ENCODE data around the gene SPRY4. TPM values are rescaled to one million over a fixed set of nuclear protein-coding genes. Genes with fewer than 3 reads are reported as not detected.
"Not testable (repeated sequence)": the region's sequence is repeated elsewhere in the genome, so short reads cannot be mapped to it uniquely, and the experiment has no call there.

The SPRY4 gene, protein sequence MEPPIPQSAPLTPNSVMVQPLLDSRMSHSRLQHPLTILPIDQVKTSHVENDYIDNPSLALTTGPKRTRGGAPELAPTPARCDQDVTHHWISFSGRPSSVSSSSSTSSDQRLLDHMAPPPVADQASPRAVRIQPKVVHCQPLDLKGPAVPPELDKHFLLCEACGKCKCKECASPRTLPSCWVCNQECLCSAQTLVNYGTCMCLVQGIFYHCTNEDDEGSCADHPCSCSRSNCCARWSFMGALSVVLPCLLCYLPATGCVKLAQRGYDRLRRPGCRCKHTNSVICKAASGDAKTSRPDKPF
- total RNA-seq: under 1 TPM; 0.93 to 0.98 TPM

DNA sequence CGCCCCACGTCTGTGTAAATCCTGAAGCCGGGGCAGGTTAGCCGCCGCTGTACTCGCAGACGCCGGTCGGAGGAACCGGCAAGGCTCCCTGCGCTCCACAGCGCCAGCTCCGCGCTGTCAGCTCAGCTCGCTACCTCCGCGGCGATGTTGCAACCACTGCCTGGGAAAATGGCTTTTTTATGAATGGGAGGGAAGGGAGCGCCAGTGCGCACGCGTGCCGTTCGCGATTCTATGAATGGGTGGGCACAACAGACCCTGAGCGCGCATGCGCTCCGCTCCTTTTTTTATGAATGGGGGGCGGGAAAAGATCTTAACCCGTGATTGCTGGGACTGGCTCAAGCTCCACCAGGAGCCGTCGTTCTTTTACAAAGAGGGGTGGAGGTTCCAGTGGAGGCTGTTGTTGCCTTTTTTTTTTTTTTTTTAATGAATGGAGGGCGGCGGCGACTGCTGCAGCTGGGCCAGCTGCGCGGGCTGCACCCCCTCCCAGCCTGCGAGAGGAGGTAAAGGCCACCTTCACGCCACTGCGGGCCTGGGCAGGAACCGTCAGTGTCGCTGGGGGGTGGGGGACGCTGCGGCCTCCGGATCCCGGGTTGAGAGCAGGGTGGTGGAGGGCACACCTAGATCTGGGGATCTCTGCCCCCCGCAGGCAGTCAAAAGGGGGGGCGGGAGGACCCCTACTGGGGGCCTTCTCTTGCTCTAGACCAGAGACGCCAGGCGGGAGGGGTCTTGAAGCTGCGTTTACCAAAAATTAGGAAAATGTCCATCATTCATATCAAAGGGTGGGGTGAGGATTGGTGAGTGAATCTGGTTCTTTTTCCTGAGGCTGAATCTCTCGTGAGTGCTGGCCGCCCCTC, at the start of gene SPRY4:
Gene SPRY4 (minus strand): TSS at position 151 of the 854 bp plus-strand sequence. CDS start 9,913 bp downstream, outside the sequence.
- Mint-ChIP-seq H3K4me3 (peak within 1 kb of the TSS; percentile 77), H3K9me3 (ENCODE audit: low read depth) (no peaks in the 10 kb centered on the region), H3K27me3 (peaks cover 36% of the 10 kb centered on the region), H3K36me3 (ENCODE audit: low read depth) (no peaks in the 10 kb centered on the region), H3K27ac (peak within 1 kb of the TSS; percentile 79), H3K4me1 (peaks cover 37% of the 10 kb centered on the region)
- peak; percentile 95 for DNase-seq
- ChIA-PET POLR2A (interaction anchor here (0.6 kb wide), 3 partner anchors 108 to 475 kb away, joined by 3 to 6 read pairs (median 3); no protein-coding TSS in a partner anchor), CTCF (interaction anchor here (0.6 to 1.2 kb wide), 11 partner anchors 9 to 364 kb away, joined by 3 to 4 read pairs (median 3); partner anchors contain the start of gene RNF14)
- intact Hi-C loops (cut with DNase I, micrococcal nuclease): loop anchor here (1.0 to 10.0 kb wide), 6 partner anchors 32 to 356 kb away; partner anchors contain the start of gene RNF14 (in 1 of the 2)
- peak; percentile 89 for ATAC-seq

DNA sequence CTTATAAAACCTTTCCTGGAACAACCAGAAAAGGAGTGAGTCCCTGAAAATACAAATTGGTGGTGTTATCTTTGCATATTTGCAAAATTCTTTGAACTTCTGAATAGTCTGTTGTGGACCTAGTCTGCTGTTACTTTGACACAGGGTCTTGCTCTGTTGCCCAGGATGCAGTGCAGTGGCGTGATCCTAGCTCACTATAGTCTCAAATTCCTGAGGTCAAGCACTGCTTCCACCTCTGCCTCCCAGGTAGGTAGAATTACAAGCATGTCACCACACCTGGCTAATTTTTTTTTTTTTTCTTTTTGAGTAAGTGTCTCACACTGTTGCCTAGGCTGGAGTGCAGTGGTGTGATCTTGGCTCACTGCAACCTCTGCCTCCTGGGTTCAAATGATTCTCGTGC, 43.7 kb upstream of the SPRY4 start:
- Mint-ChIP-seq H3K4me3 (no peak overlapping the region), H3K9me3 (ENCODE audit: low read depth) (no peaks in the 10 kb centered on the region), H3K27ac (no peak overlapping the region), H3K4me1 (peaks cover 10% of the 10 kb centered on the region), H3K36me3 (ENCODE audit: low read depth) (no peaks in the 10 kb centered on the region), H3K27me3 (no peaks in the 10 kb centered on the region)
- CTCF ChIA-PET: interaction anchor here (0.6 to 0.9 kb wide), 2 partner anchors 18 to 130 kb away, joined by 4 read pairs; no protein-coding TSS in a partner anchor
- ATAC-seq: no peak
- intact Hi-C loops (cut with DNase I, micrococcal nuclease): no loop called here
- POLR2A ChIA-PET: interaction anchor here (0.7 to 0.9 kb wide), 2 partner anchors 65 to 180 kb away, joined by 6 to 7 read pairs; no protein-coding TSS in a partner anchor
- DNase-seq: no peak

DNA sequence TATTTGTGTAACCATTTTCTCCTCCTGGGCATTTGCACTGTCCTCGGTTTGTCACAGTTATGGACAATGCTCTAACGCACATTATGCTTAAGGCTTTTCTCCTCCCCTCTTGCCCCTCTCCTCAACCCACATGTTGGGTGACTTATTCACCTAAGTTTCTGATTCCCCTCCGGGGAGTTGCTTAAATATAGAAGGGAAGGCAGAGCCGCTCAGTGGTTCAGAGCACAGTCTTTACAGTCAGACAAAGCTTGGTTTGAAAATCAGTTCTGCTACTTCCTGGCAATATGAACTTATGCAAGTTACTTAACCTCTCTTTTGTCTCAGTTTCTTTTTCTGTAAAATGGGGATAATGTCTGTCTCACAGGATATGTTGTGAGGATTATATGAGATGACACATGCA, 41.2 kb upstream of the SPRY4 start:
- no peak overlapping the region for H3K4me3 Mint-ChIP-seq
- ATAC-seq (no peak), DNase-seq (no peak)
- ChIA-PET POLR2A (no interaction called here), CTCF (no interaction called here)
- intact Hi-C loops (cut with DNase I, micrococcal nuclease): no loop called here
- no peaks in the 10 kb centered on the region for H3K36me3 Mint-ChIP-seq (ENCODE audit: low read depth)
- H3K4me1 Mint-ChIP-seq: peaks cover 11% of the 10 kb centered on the region
- H3K27ac Mint-ChIP-seq: no peak overlapping the region
- H3K27me3 Mint-ChIP-seq: no peaks in the 10 kb centered on the region
- no peaks in the 10 kb centered on the region for H3K9me3 Mint-ChIP-seq (ENCODE audit: low read depth)

DNA sequence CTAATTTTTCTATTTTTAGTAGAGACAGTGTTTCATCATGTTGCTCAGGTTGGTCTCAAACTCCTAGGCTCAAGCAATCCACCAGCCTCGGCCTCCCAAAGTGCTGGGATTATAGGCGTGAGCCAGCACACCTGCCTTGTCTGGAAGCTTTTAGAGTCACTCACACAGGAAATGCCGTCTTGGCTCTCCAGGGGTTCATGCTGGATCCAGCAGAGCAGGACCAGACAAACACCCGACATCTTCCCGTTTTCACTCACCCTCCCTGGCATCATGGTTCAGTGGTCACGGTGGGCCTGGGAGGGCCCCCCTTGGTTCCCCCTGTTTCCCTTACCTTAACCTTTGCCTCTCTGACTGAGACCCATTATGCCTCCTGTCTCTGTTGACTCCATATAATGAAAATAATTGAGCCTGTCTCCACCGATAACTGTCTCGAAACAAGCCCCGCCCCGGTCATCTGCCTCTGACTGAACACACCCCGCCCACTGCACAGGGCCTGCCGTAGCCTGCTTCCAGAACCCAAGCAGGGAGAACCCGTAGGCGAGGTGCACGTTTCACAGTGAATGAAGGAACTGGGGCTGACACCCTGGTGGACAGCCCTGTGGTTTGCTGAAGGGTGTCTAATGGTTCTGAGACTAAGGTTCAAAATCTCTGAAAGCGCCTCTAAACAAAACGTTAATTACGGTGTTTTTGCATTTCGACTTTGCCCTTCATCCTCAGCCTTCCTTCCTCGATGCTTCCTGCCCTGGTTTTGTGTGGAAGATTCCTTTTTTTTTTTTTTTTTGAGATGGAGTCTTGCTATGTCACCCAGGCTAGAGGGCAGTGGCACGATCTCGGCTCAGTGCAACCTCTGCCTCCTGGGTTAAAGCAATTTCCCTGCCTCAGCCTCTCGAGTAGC, 39.7 kb upstream of the SPRY4 start:
- DNase-seq (no peak), ATAC-seq (no peak)
- CTCF ChIA-PET: interaction anchor here (0.9 kb wide), 1 partner anchor 221 kb away, joined by 3 read pairs; no protein-coding TSS in a partner anchor
- Mint-ChIP-seq H3K4me3 (no peak overlapping the region), H3K36me3 (ENCODE audit: low read depth) (no peaks in the 10 kb centered on the region), H3K9me3 (ENCODE audit: low read depth) (no peaks in the 10 kb centered on the region), H3K4me1 (peaks cover 26% of the 10 kb centered on the region), H3K27me3 (no peaks in the 10 kb centered on the region), H3K27ac (no peak overlapping the region)
- intact Hi-C loops (cut with DNase I, micrococcal nuclease): no loop called here
- POLR2A ChIA-PET: no interaction called here

DNA sequence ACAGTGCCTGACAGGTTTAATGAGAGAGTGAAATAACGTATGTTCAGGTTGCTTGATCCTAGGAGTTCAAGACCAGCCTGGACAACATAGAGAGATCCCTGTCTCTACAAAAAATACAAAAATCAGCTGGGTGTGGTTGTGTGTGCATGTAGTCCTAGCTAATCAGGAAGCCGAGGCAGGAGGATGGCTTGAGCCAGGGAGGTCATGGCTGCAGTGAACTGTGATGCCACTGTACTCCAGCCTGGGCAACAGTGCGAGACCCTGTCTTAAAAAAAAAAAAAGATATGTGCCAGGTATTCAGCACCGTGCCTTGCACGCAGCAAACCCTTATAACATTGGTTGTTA, 38.8 kb upstream of the SPRY4 start:
- Mint-ChIP-seq H3K27me3 (no peaks in the 10 kb centered on the region), H3K4me1 (peaks cover 33% of the 10 kb centered on the region), H3K4me3 (no peak overlapping the region), H3K9me3 (ENCODE audit: low read depth) (no peaks in the 10 kb centered on the region), H3K36me3 (ENCODE audit: low read depth) (no peaks in the 10 kb centered on the region), H3K27ac (no peak overlapping the region)
- ChIA-PET POLR2A (no interaction called here), CTCF (no interaction called here)
- intact Hi-C loops (cut with DNase I, micrococcal nuclease): no loop called here
- DNase-seq: no peak
- no peak for ATAC-seq

DNA sequence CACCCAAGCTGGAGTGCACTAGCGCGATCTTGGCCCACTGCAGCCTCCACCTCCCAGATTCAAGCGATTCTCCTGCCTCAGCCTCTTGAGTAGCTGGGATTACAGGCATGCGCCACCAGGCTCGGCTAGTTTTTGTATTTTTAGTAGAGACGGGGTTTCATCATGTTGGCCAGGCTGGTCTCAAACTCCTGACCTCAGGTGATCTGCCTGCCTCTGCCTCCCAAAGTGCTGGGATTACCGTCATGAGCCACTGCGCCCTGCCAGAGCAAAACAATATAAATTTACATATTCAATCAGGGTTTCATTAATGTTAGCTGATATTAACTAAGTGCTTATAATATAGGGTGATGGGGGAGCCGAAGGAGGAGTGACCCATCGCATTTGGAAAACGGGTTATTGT, 37.4 kb upstream of the SPRY4 start:
- DNase-seq; H3K4me3 Mint-ChIP-seq; H3K27me3 Mint-ChIP-seq; H3K27ac Mint-ChIP-seq; H3K9me3 Mint-ChIP-seq (ENCODE audit: low read depth); intact Hi-C loops (cut with DNase I, micrococcal nuclease); ATAC-seq; H3K36me3 Mint-ChIP-seq (ENCODE audit: low read depth); POLR2A ChIA-PET: not testable (repeated sequence)
- H3K4me1 Mint-ChIP-seq: peaks cover 46% of the 10 kb centered on the region
- CTCF ChIA-PET: interaction anchor here (0.8 kb wide), 1 partner anchor 188 kb away, joined by 5 read pairs; no protein-coding TSS in a partner anchor

DNA sequence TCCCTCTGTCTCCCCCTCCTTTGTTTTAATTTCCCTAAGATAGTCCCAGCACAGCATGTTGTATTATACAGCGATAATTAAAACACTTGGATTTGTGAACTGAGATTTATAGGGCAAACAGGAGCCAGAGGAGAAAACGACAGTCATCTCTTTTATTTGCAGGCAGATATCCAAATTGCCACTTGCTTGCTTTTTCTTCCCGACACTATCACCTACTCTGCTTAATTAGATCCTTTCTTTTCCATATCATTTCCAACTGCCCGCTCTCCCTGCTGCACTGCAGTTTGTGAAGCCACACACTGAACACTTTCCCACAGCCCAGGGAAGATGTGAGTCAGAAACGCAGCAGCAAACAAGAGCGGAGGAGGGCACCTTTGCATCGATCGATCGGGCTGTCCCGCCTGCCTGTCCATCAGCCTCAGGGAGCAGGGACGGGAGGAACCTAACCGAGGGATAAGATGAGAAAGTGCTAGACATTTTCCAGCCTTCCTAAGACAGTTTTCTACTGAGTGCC, 35.8 kb upstream of the SPRY4 start:
- ChIA-PET CTCF (no interaction called here), POLR2A (no interaction called here)
- intact Hi-C loops (cut with DNase I, micrococcal nuclease): no loop called here
- peak; percentile 41 for DNase-seq
- no peaks in the 10 kb centered on the region for H3K36me3 Mint-ChIP-seq (ENCODE audit: low read depth)
- no peaks in the 10 kb centered on the region for H3K9me3 Mint-ChIP-seq (ENCODE audit: low read depth)
- no peaks in the 10 kb centered on the region for H3K27me3 Mint-ChIP-seq
- H3K4me1 Mint-ChIP-seq: peaks cover 49% of the 10 kb centered on the region
- H3K27ac Mint-ChIP-seq: no peak overlapping the region
- ATAC-seq: no peak
- no peak overlapping the region for H3K4me3 Mint-ChIP-seq

DNA sequence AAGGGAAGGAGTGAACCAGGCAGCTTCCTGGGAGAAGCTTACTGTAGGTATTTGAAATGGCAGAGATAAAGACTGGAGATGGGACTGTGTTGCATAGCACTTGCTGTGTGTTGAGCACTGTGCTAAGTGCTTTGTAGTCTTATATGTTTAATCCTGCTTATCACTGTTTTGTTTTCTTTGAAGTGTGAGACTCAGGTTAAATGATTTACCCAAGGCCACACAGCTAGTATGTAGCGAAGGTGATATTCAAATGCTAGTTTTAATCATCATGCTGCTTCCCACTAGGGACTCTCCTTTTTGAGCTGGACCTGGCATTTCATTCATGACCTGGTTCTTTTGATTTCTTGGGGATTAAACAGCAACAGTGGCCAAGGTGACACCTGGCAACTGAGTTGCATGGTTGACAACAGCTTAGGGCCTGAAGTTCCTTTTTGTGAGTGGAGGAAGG, 35.3 kb upstream of the SPRY4 start:
- ChIA-PET CTCF (interaction anchor here (1.5 kb wide), 1 partner anchor 47 kb away, joined by 5 read pairs; no protein-coding TSS in a partner anchor), POLR2A (interaction anchor here (0.6 kb wide), 2 partner anchors 183 to 192 kb away, joined by 3 read pairs; no protein-coding TSS in a partner anchor)

DNA sequence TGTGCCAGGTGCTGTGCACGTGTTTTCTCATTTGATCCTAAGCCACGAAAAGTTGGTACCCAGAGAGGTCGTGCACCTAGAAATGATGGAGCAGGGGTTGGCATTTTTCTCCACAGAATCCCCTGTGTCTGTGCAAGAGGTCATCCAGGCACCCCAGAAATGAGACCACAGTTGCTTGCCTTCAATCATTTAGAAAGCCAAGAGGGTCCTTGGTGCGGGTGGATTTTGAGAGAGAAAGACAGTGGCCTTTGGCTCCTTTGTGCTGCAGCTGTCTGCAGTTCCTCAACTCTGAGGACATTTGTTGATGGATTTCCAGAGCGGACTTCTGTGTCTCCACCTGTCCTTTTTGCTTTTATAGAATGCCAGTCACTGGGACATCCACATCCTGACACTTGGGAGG, 33.8 kb upstream of the SPRY4 start:
- no peaks in the 10 kb centered on the region for H3K27me3 Mint-ChIP-seq
- intact Hi-C loops (cut with DNase I, micrococcal nuclease): loop anchor here (5.0 kb wide), 5 partner anchors 114 to 469 kb away; partner anchors contain the start of genes ARHGAP26 (in 1 of the 2), GNPDA1 (in 1 of the 2) and NDFIP1 (in 1 of the 2)
- no peak overlapping the region for H3K4me3 Mint-ChIP-seq
- POLR2A ChIA-PET: no interaction called here
- no peaks in the 10 kb centered on the region for H3K9me3 Mint-ChIP-seq (ENCODE audit: low read depth)
- H3K4me1 Mint-ChIP-seq: peaks cover 45% of the 10 kb centered on the region
- ATAC-seq: no peak
- DNase-seq: no peak
- CTCF ChIA-PET: interaction anchor here (1.3 kb wide), 1 partner anchor 193 kb away, joined by 4 read pairs; no protein-coding TSS in a partner anchor
- no peak overlapping the region for H3K27ac Mint-ChIP-seq
- no peaks in the 10 kb centered on the region for H3K36me3 Mint-ChIP-seq (ENCODE audit: low read depth)

More for the DNA sequence above, 35.3 kb upstream of the SPRY4 start:
- H3K27ac Mint-ChIP-seq: no peak overlapping the region
- no peaks in the 10 kb centered on the region for H3K9me3 Mint-ChIP-seq (ENCODE audit: low read depth)
- intact Hi-C loops (cut with DNase I, micrococcal nuclease): no loop called here
- DNase-seq: no peak
- no peak for ATAC-seq
- H3K4me3 Mint-ChIP-seq: no peak overlapping the region
- H3K36me3 Mint-ChIP-seq (ENCODE audit: low read depth): no peaks in the 10 kb centered on the region
- no peaks in the 10 kb centered on the region for H3K27me3 Mint-ChIP-seq
- peaks cover 47% of the 10 kb centered on the region for H3K4me1 Mint-ChIP-seq

DNA sequence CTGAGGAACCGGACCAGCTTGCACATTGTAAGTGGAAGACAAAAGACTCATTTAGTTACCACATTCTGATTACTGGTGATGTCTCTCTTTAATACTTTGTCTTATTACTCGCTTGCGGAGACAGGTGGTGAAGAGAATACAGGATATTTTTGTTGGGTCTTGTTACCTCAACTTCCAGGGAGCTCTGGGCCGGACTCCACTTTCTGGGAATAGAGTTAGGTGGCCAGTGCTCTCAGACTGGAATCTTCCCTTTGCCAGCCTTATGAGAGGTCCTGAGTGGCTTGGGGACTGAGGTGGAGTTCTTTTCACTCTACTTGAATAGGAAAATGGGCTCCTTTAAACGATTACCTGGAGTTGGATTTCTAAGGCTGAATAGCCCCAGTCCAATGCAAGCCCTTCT, 33.3 kb upstream of the SPRY4 start:
- Mint-ChIP-seq H3K27ac (peak overlapping the region; percentile 88), H3K27me3 (no peaks in the 10 kb centered on the region), H3K36me3 (ENCODE audit: low read depth) (no peaks in the 10 kb centered on the region), H3K9me3 (ENCODE audit: low read depth) (no peaks in the 10 kb centered on the region), H3K4me1 (peaks cover 48% of the 10 kb centered on the region), H3K4me3 (peak overlapping the region; percentile 70)
- ATAC-seq (no peak), DNase-seq (no peak)
- ChIA-PET CTCF (interaction anchor here (1.3 kb wide), 1 partner anchor 194 kb away, joined by 4 read pairs; no protein-coding TSS in a partner anchor), POLR2A (no interaction called here)
- intact Hi-C loops (cut with DNase I, micrococcal nuclease): loop anchor here (5.0 kb wide), 5 partner anchors 114 to 469 kb away; partner anchors contain the start of genes ARHGAP26 (in 1 of the 2), GNPDA1 (in 1 of the 2) and NDFIP1 (in 1 of the 2)
